GM20000 (cell line): ENCODE results near the gene CCBE1.

Source experiments
- DNase-seq: peaks from one replicate; pipeline ENCODE4 v3.0.0; 2012; ENCODE audit warnings: low spot score
- CTCF ChIP-seq: IDR thresholded peaks from 2 replicates; pipeline ENCODE4 v1.5.1; 2012; ENCODE audit warnings: mild to moderate bottlenecking, control low read depth; ENCODE audit errors: extremely low read depth, missing control alignments

The CCBE1 gene

GRCh38 chr18:59505356-59505755 lies 191.9 kb downstream of the CCBE1 start:
- no peak for TF ChIP-seq CTCF
- no peak for DNase-seq

- no peak for DNase-seq
- TF ChIP-seq CTCF = no peak
Observed at GRCh38 chr18:59502274-59503175, 194.7 kb downstream of the CCBE1 start.

DNA sequence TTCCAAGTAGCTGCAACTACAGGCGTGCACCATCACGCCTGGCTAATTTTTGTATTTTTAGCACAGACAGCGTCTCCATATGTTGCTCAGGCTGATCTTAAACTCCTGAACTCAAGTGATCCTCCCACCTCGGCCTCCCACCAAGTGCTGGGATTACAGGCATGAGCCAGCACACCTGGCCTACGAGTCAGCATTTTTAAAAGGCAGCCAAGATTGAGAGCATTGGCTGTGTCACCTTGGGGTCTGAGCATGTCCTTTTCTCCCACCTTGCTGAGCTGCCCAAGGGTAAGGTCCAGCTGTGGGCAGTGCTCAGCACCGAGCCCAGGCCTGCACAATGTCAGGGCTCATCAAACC lies 195.3 kb downstream of the CCBE1 start:
- no peak for DNase-seq
- TF ChIP-seq CTCF = no peak

DNA sequence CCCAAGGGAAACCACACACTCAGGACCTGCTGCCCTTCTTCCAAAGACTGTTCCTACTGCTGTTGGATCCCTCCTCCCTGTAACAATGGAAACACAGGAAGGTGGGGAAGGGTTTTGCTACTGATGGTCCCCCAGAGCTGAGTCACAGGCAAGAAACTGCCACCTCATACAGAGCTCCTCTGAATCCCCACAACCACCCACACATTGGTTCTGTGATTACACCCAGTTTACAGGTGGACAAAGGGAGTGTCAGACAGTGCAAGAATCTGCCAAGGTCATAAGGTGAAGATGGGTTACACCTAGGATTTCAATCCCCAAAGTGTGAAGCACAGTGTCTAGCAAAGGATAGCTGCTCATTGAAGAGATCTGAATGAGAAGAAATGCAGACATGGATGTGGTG lies 196.5 kb downstream of the CCBE1 start:
- DNase-seq = no peak
- TF ChIP-seq CTCF = no peak

- no peak for TF ChIP-seq CTCF
- no peak for DNase-seq
Observed at GRCh38 chr18:59498506-59499086, 198.6 kb downstream of the CCBE1 start.

- no peak for TF ChIP-seq CTCF
- DNase-seq = no peak
Observed at GRCh38 chr18:59492756-59493421, 204.3 kb downstream of the CCBE1 start.

DNA sequence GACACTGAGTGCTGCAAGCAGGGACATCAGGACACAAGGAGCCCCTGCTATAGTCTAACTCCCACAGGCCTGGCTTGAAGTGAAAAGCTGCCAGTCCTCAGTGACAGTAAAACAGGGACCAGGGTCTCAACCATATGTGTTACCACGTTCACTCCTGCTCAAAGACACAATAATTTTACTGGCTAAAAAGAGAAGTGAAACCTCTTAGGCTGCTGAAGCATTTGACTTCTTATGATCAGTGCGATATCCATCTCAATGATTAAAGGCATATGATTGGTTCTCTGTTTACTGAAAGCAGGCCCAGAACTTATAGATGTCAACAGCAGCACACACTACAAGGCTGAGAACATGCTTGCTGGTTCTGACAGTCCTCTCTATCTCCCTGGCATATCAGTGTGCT lies 208.3 kb downstream of the CCBE1 start:
- peak; percentile 19 for DNase-seq
- TF ChIP-seq CTCF = no peak
